ENCODE measurements around the gene FMO1.
"Not testable (repeated sequence)": the region's sequence is repeated elsewhere in the genome, so short reads cannot be mapped to it uniquely, and the experiment has no call there.

FMO1 gene

GRCh38 chr1:171248302-171248701 lies at the start of gene FMO1:
Gene FMO1 (plus strand): TSS chr1:171248494. CDS start chr1:171258088, 9,594 bp downstream.
- DNase-seq: no peak

DNA sequence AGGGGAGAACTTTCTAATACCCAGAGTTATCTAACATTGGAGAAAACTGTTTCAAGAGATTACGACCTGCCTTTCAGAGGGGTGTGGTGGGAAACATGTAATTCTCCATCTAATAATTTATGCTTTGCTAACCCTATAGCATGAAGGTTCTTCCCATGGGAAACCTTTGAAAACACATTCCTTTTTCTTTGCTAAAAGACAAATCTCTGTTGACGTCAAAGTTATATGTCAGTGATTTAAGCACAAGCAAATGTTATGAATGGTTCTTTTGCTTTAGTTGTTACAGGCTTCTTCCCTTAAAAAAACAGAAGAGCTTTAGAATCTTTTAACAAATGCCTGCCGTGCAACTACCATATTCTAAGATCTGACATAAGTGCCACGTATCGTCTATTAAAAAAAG lies 44.0 kb upstream of the FMO1 start:
- no peak for DNase-seq

DNA sequence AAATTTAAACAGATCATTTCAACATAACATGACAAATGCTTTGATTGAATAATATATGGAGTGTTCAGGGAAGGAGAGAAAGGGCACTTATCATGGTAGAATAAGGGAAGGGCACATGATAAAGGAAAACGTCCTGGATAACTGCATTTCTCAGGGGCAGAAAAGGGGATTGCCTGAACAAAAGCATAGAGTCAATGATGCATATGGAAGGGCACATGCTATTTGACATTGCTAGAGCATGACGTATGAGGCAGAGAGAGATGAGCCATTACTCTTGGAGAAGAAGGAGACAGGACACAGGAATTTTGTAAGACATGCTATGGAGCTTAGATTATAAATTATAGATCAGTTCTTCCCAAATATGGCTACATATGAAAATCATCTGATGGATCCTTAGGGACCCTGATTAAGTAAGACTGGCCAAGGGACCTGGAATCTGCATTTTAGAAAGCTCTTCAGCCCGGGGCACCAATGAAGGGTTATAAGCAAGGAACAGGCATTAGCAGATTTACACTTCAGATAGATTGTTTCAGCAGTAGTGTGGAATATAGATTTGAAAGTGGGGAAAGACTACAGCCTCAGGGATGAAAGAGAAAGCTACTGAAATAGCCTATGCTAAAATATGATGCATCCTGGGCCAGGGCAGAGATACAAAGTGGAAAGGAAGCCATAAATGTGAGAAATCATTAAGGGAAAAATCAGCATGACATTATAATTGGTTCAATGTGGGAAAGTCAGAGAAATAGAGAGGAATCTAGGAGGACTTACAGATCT lies 41.9 kb upstream of the FMO1 start:
- DNase-seq: no peak

- no peak for DNase-seq
Measured at GRCh38 chr1:171206978-171207355, 41.3 kb upstream of the FMO1 start.

GRCh38 chr1:171207377-171207776 lies 40.9 kb upstream of the FMO1 start:
- no peak for DNase-seq

DNA sequence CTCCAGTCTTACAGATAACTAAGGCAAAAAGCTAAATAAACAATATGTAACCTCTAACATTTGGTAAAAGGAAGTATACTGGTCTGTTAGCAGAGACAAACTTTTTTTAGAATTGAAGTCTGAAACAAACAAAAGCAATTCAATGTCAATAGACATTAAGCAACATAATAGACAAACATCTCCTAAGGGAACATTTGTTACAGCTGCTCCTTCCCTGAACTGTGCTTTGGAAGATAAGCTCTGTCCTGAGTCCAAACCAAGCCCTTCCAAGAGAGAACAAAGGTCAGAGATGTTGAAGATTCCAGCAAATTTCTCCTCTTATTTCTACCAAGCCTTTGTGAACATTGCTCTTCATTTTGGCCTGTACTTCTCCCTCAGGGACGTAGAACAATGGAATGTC lies 37.9 kb upstream of the FMO1 start:
- no peak for DNase-seq

DNA sequence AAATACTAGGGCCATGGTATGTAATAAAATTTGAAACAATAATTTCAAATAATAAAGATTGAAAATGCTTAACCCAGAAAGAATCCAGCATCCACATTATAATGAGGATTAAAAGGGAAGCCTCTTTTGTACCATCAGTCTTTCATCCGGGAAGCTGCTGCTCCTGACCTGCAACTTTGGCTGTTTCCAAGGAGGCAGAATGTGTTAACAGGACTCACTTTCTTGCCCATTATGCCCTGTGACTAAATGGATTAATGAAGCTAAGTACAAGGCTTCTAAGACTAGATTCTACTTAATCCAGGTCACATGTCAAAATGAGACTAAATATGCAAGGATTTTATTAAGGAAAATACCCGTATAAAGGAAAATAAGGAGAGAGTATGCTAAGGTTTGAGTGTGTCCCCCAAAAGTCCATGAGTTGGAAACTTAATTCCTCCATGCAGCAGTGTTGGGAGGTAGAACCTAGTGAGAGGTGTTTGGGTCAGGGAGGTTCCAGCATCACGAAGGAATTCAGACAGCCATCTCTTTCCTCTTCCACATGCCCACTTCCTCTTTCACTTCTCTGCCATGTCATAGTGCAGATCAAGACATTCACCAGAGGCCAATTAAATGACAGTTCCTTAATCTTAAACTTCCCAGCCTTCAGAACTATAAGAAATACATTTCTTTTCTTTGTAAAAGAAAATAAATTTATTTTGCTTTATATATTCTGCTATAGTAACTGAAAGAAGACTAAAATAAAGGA lies 35.5 kb upstream of the FMO1 start:
- no peak for DNase-seq

GRCh38 chr1:171213559-171214454 lies 34.5 kb upstream of the FMO1 start:
- DNase-seq: no peak

GRCh38 chr1:171217658-171218443 lies 30.4 kb upstream of the FMO1 start:
- no peak for DNase-seq

DNA sequence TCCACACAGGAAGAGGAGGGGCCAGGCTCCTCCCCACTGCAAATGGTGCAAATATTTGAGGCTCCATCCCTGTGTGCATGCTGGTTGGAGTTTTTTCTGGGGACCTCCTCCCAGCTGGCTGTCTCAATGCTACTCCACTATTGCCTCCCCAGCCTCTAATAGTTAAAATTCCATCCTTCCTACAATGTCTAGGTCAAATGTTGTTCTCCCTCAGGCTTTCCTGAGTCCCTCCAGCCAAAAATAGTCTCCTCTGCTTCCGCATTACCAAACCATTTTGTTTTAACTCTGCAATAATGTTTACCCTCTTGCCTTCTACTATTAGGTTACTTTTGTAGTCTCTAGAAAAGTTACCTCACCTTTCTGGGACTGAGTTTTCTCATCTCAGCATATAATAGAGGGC lies 29.6 kb upstream of the FMO1 start:
- DNase-seq: no peak

- no peak for DNase-seq
Measured at GRCh38 chr1:171219346-171220080, 28.8 kb upstream of the FMO1 start.

DNA sequence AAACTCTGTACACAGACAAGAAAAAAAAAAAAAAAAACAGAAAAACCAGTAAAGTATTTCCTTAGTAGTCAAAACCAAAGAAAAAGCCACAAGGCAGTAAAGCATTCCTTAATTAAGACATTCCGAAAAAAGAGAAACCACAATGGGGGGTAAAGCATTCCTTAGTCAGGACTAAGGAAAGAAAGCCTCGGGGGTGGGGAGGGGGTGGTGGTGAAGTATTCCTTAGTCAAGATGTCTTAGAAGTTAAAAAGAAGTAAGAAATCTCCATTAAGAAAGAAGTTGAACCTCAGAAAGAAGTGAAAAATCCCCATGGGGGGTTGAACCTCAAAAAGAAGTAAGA lies 28.2 kb upstream of the FMO1 start:
- DNase-seq: no peak

DNA sequence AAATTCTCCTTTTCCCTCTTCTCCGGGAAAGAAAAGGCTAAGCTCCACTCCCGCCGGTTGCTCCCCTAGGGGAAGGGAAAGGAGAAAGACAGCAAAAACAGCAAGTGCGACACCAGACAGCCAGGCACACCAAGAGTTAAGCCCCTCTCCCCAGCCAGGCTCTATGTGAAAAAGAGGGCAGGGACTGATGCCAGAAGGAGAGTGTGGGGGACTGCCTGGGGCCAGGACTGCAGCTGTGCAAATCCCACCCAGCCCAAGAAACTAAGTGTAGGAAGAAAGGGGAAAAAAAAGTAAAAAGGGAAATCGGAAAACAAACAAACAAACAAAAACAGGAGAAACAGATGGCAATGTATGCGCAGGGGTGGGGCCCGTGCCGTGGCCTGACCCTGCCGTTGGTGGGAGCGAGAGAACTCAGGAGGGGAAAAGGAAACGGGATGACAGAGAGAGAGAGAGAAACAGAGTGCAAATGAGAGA lies 27.7 kb upstream of the FMO1 start:
- DNase-seq: no peak

GRCh38 chr1:171221665-171222591 lies 26.4 kb upstream of the FMO1 start:
- no peak for DNase-seq

DNA sequence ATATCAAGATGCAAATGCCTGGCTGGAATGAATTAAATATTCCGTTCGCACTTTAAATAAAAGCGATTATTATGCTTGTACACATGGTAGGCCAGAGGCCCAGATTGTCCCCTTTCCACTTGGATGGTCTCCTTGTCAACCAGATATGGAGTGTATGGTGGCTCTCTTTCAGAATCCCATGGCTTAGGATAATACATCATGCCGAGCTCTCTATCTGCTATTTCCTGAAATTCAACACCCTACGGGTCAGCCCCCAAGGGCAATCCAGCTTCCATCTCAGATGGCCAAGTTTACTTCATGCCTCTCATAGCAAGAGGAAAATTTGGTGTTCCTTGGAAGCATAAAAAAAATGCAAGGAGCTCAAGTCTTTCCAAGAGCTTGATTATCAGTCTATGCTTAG lies 25.4 kb upstream of the FMO1 start:
- DNase-seq: no peak

GRCh38 chr1:171224257-171224656 lies 24.0 kb upstream of the FMO1 start:
- not testable (repeated sequence) for DNase-seq

GRCh38 chr1:171226747-171227370 lies 21.4 kb upstream of the FMO1 start:
- DNase-seq: peak; percentile 44

GRCh38 chr1:171231326-171231725 lies 17.0 kb upstream of the FMO1 start:
- DNase-seq: no peak

GRCh38 chr1:171233183-171233582 lies 15.1 kb upstream of the FMO1 start:
- DNase-seq: no peak

DNA sequence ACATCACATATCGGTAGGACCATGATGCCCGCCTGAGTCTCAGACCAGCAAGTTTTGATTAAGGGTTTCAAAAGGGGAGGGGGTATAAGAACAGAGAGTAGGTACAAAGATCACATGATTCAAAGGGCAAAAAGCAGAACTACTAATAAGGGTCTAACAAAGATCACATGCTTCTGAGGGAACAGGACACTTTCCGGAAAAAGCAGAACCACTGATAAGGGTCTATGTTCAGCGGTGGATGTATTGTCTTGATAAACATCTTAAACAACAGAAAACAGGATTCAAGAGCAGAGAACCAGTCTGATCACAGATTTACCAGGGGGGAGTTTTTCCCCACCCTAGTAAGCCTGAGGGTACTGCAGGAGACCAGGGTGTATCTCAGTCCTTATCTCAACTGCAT lies 12.1 kb upstream of the FMO1 start:
- DNase-seq: not testable (repeated sequence)

All from NCI-H345 (cell line).